Activated CD8-positive, alpha-beta T cell treated with anti-CD3 and anti-CD28 coated beads for 36 hours (primary cell): ENCODE measurements around the gene MOB3B. TPM values are rescaled to one million over a fixed set of nuclear protein-coding genes. Genes with fewer than 3 reads are reported as not detected.
A peak's percentile ranks its signal among the peaks of the same experiment; 100 is the strongest.

Experiments used
- ATAC-seq: fragments of 200-7000 bp; cut with Tn5 transposase; one replicate; pipeline ENCODE4 v1.10.0; 2021; ENCODE audit warnings: mild to moderate bottlenecking, moderate library complexity
- CTCF ChIA-PET: fragments of 350-600 bp; sonication (Branson Sonifier 250); formaldehyde crosslinking; loops from one replicate; lab custom pipeline; 2021; ENCODE audit warnings: antibody characterized with exemption; lab: Charles Lee
- POLR2A ChIA-PET: fragments of 350-600 bp; sonication (Branson Sonifier 250); formaldehyde crosslinking; loops from one replicate; lab custom pipeline; 2021; ENCODE audit warnings: antibody characterized with exemption; lab: Charles Lee
- DNase-seq: peaks from one replicate; pipeline ENCODE4 v3.0.0-alpha.2; 2020
- H3K27ac Mint-ChIP-seq: one replicate; pipeline ENCODE4 v1.8.0; 2021; ENCODE audit warnings: mild to moderate bottlenecking, mixed read lengths
- H3K27me3 Mint-ChIP-seq: one replicate; pipeline ENCODE4 v1.8.0; 2021; ENCODE audit warnings: mixed read lengths
- H3K36me3 Mint-ChIP-seq: one replicate; pipeline ENCODE4 v1.8.0; 2021; ENCODE audit warnings: low read depth, mixed read lengths
- H3K4me1 Mint-ChIP-seq: one replicate; pipeline ENCODE4 v1.8.0; 2021; ENCODE audit warnings: low read depth, mixed read lengths
- H3K4me3 Mint-ChIP-seq: one replicate; pipeline ENCODE4 v1.8.0; 2021; ENCODE audit warnings: mild to moderate bottlenecking, moderate library complexity, mixed read lengths
- H3K9me3 Mint-ChIP-seq: one replicate; pipeline ENCODE4 v1.8.0; 2021; ENCODE audit warnings: mixed read lengths
- intact Hi-C: fragments of 100-400 bp; cut with micrococcal nuclease; formaldehyde crosslinking; loops from one replicate; pipeline ENCODE4 v1.10.0; 2022
- total RNA-seq, 2 experiments: library from RNA; stranded (reverse); gene quantifications; one replicate each; pipeline ENCODE4 v1.2.3, GENCODE V29; 2021
- TF ChIP-seq, protein P1 (sequence below): fragments of 200-600 bp; IDR thresholded peaks from one replicate; pipeline ENCODE4 v1.8.0; 2022; ENCODE audit warnings: antibody characterized with exemption, mild to moderate bottlenecking

MOB3B gene
- total RNA-seq, 2 experiments from 2014 or later, result 0.47 to 0.67 TPM

DNA sequence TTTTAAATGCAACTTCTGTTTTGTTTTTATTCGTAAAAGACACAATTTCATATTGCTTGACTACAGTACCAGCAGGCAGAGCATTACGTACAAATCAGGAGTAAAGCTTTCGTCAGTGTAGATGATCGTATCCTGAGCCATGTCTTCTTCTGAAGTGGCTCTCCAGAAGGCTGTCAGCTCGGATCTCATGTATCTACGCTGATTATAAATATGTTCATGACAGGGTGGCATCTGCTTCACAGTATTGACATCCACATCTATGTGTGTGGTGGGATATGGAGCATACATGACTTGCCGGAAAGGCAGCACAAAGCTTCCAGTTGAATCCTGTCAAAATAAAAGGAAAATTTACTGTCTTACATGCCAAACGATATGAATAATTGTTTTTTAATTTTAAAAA, 26.9 kb upstream of the MOB3B start:
- Mint-ChIP-seq H3K9me3 (no peaks in the 10 kb centered on the region), H3K4me3 (no peak overlapping the region), H3K27me3 (no peaks in the 10 kb centered on the region), H3K4me1 (no peaks in the 10 kb centered on the region), H3K27ac (no peak overlapping the region), H3K36me3 (peaks cover 29% of the 10 kb centered on the region)
- POLR2A ChIA-PET, result no interaction called here
- TF ChIP-seq, protein P1, sequence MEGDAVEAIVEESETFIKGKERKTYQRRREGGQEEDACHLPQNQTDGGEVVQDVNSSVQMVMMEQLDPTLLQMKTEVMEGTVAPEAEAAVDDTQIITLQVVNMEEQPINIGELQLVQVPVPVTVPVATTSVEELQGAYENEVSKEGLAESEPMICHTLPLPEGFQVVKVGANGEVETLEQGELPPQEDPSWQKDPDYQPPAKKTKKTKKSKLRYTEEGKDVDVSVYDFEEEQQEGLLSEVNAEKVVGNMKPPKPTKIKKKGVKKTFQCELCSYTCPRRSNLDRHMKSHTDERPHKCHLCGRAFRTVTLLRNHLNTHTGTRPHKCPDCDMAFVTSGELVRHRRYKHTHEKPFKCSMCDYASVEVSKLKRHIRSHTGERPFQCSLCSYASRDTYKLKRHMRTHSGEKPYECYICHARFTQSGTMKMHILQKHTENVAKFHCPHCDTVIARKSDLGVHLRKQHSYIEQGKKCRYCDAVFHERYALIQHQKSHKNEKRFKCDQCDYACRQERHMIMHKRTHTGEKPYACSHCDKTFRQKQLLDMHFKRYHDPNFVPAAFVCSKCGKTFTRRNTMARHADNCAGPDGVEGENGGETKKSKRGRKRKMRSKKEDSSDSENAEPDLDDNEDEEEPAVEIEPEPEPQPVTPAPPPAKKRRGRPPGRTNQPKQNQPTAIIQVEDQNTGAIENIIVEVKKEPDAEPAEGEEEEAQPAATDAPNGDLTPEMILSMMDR, result no peak
- DNase-seq (no peak), ATAC-seq (no peak)
- CTCF ChIA-PET, result interaction anchor here (1.9 kb wide), 1 partner anchor 27 kb away, joined by 8 read pairs; the partner anchor contains the start of gene MOB3B
- intact Hi-C loops, result no loop called here

DNA sequence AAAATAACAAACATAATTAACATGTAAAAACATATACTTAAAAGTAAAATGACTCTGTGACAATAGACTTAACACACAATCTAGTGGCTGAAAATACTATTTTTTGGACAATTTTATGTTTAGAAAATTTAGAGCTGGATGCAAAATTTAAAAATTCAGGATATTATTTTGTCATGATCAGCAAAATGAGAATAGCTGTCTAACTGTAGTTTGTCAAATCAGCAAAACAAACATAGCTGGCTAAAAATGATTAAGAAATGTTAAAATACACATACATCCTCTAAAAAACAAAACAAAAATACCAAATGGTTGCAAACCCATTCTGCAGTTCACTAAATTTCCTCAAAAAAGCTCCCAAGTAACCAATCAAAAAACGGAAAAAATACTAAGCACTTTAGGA, 25.1 kb upstream of the MOB3B start:
- DNase-seq, result no peak
- Mint-ChIP-seq H3K27me3 (no peaks in the 10 kb centered on the region), H3K27ac (no peak overlapping the region), H3K4me1 (no peaks in the 10 kb centered on the region), H3K4me3 (no peak overlapping the region), H3K36me3 (peaks cover 23% of the 10 kb centered on the region), H3K9me3 (no peaks in the 10 kb centered on the region)
- no peak for ATAC-seq
- TF ChIP-seq, protein P1, result no peak
- CTCF ChIA-PET, result interaction anchor here (0.7 to 1.8 kb wide), 3 partner anchors 19 to 222 kb away, joined by 3 to 7 read pairs (median 6); partner anchors contain the start of gene MOB3B
- POLR2A ChIA-PET, result no interaction called here
- intact Hi-C loops, result no loop called here

DNA sequence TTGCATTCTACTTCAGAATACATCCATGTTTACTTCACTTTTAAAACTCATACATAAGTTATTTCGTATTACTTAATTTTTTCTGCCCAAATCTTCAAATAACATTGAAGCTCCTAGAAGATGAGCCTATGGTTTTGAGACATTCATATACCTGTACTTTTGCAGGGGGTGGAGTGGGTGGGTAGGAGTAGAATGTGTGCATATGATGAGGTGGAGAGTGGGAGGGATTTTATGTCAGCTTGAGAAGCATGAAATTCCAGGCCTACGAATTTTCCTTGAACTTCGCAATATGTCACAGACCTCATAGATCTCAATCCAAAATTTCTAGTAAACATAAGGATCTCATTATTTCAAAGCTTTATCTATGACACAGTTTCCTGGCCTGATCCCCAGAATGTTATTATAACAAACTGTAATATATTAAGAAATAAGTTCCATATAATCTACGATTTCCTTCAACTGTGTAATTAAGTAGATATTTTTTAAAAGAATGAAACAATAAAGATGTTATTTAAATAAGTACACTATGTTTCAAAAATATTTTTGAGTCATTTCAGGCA, 19.7 kb upstream of the MOB3B start:
- Mint-ChIP-seq H3K4me3 (no peak overlapping the region), H3K9me3 (no peaks in the 10 kb centered on the region), H3K27me3 (no peaks in the 10 kb centered on the region), H3K4me1 (no peaks in the 10 kb centered on the region), H3K27ac (no peak overlapping the region), H3K36me3 (peaks cover 20% of the 10 kb centered on the region)
- intact Hi-C loops, result loop anchor here (5.0 kb wide), 1 partner anchor 217 kb away; no protein-coding TSS in a partner anchor
- TF ChIP-seq, protein P1, result no peak
- CTCF ChIA-PET, result interaction anchor here (0.7 to 5.1 kb wide), 4 partner anchors 13 to 216 kb away, joined by 3 to 33 read pairs (median 7); no protein-coding TSS in a partner anchor
- POLR2A ChIA-PET, result no interaction called here
- ATAC-seq (no peak), DNase-seq (no peak)

DNA sequence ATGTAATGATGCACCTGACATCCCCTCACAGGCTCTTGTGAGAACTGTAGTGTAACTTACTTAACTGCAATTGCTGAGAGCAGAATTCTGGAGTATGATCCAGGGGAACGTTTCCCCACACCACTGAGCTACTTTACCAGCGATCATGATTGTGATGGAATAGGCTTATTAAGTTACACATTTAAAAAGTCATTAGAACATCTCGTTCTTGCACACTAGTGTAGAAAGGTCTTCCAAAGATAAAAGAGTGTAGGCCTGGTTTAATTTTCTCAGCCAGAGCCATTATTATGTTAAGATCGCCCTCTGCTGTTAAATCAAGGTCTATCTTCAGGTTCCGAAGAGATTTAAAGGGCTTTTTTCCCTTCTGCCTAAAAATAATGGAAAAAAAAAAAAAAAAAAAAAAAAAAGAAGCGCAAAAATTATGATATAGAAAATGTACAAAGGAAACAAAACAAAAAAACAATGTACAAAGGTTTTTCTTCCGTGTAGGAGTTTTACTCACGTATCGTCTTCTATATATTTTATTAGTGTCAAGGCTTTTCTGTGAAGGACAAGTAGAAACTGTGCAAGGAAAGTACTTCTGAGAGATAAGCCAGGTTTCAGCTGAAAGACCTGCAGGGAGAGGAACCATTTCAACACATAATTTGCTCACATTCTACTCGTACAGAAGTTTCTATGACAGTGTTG, 18.6 kb upstream of the MOB3B start:
- Mint-ChIP-seq H3K4me1 (no peaks in the 10 kb centered on the region), H3K27ac (no peak overlapping the region), H3K27me3 (no peaks in the 10 kb centered on the region), H3K36me3 (peaks cover 15% of the 10 kb centered on the region), H3K9me3 (no peaks in the 10 kb centered on the region), H3K4me3 (no peak overlapping the region)
- TF ChIP-seq, protein P1, result peak; percentile 52
- intact Hi-C loops, result loop anchor here (5.0 kb wide), 1 partner anchor 216 kb away; no protein-coding TSS in a partner anchor
- ATAC-seq (no peak), DNase-seq (no peak)
- CTCF ChIA-PET, result interaction anchor here (1.4 to 5.1 kb wide), 3 partner anchors 14 to 272 kb away, joined by 4 to 33 read pairs (median 10); no protein-coding TSS in a partner anchor
- POLR2A ChIA-PET, result no interaction called here

DNA sequence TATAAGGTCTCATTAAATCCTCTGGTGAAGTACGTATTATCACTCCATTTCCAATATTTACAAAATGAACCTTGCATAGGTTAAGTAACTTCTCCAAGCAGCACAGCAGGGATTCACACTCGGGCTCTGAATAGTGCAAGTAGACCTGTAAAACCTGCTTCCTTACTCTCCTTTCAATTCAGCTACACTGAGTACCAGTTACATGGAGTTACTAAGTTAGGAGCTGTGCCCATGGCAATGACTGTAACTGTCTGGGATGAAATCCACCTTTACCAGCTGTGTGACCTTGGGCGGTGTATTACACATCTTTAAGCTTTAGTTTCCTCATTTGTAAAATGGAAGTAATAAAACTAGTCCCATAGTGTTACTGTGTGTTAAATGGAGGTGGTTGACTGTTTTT, 15.9 kb upstream of the MOB3B start:
- no peak for ATAC-seq
- no peaks in the 10 kb centered on the region for H3K4me1 Mint-ChIP-seq
- ChIA-PET POLR2A (no interaction called here), CTCF (interaction anchor here (1.9 to 5.1 kb wide), 3 partner anchors 15 to 212 kb away, joined by 6 to 33 read pairs (median 7); partner anchors contain the start of gene MOB3B)
- intact Hi-C loops, result loop anchor here (5.0 kb wide), 1 partner anchor 213 kb away; no protein-coding TSS in a partner anchor
- no peak for DNase-seq
- H3K4me3 Mint-ChIP-seq, result no peak overlapping the region
- no peaks in the 10 kb centered on the region for H3K9me3 Mint-ChIP-seq
- no peaks in the 10 kb centered on the region for H3K27me3 Mint-ChIP-seq
- TF ChIP-seq, protein P1, result no peak
- no peak overlapping the region for H3K27ac Mint-ChIP-seq
- peaks cover 11% of the 10 kb centered on the region for H3K36me3 Mint-ChIP-seq
